Lung (tissue), 12 donors: ENCODE data around the gene SEMA6B. TPM values are rescaled to one million over a fixed set of nuclear protein-coding genes. Genes with fewer than 3 reads are reported as not detected.

Experiments used
- ATAC-seq: fragments of 200-7000 bp; cut with Tn5 transposase; one replicate; pipeline ENCODE4 v1.9.1; 2020; ENCODE audit warnings: moderate number of reproducible peaks; ENCODE audit not compliant: insufficient read depth, low FRiP score
- DNase-seq, 3 donors: peaks; one replicate each; pipeline ENCODE4 v3.0.0-alpha.2; 2013 to 2017
- H3K27ac ChIP-seq, 2 donors: one replicate each; pipeline ENCODE4 v1.5.1; 2013; ENCODE audit warnings: mild to moderate bottlenecking in 2 of 2, moderate library complexity in 2 of 2, control low read depth in 1 of 2, inconsistent platforms in 1 of 2, low read depth in 1 of 2, low read length in 1 of 2
- H3K27me3 ChIP-seq, 3 donors: one replicate each; pipeline ENCODE4 v1.5.1; 2013; ENCODE audit warnings: low read length in 2 of 3; ENCODE audit not compliant: control insufficient read depth in 3 of 3, insufficient read depth in 3 of 3
- H3K36me3 ChIP-seq, 4 donors: one replicate each; pipeline ENCODE4 v1.5.1; 2013; ENCODE audit warnings: low read length in 4 of 4, mild to moderate bottlenecking in 1 of 4, moderate library complexity in 1 of 4; ENCODE audit not compliant: control insufficient read depth in 4 of 4, insufficient read depth in 4 of 4
- H3K4me1 ChIP-seq, 5 donors: one replicate each; pipeline ENCODE4 v1.5.1; 2013; ENCODE audit warnings: low read length in 5 of 5, mild to moderate bottlenecking in 2 of 5, moderate library complexity in 1 of 5; ENCODE audit not compliant: control insufficient read depth in 5 of 5, insufficient read depth in 5 of 5
- H3K4me3 ChIP-seq: one replicate; pipeline ENCODE4 v1.5.1; 2013; ENCODE audit warnings: mild to moderate bottlenecking, control low read depth, moderate library complexity
- H3K9ac ChIP-seq, 2 donors: one replicate each; pipeline ENCODE4 v1.5.1; 2013; ENCODE audit warnings: low read length in 2 of 2, control low read depth in 1 of 2; ENCODE audit not compliant: insufficient read depth in 1 of 2
- H3K9me3 ChIP-seq, 4 donors: one replicate each; pipeline ENCODE4 v1.5.1; 2013; ENCODE audit warnings: low read length in 3 of 4, mild to moderate bottlenecking in 1 of 4, moderate library complexity in 1 of 4; ENCODE audit not compliant: control insufficient read depth in 4 of 4, insufficient read depth in 3 of 4
- WGBS, 2 donors: extraction: QIAGEN DNeasy Blood & Tissue Kit; methylation state at CpG; one replicate each; pipeline ENCODE4 v1.1.7; 2013; 5-methylcytosine and 5-hydroxymethylcytosine counted together
- polyA plus RNA-seq, 2 donors: library from polyadenylated mRNA; stranded (reverse); fragments of 200-250 nt; gene quantifications; one replicate each; pipeline ENCODE4 v1.2.1, GENCODE V29; 2013
- total RNA-seq, 2 donors: library from RNA; depleted of rRNA in 1 of 2; stranded (reverse); fragments of >200 nt in 1 of 2; gene quantifications; one replicate each; pipeline ENCODE4 v1.2.1, GENCODE V29; 2014 to 2021
- TF ChIP-seq, protein P1 (sequence below): IDR thresholded peaks from 2 replicates; pipeline ENCODE4 v1.5.1; 2012; ENCODE audit warnings: mild to moderate bottlenecking; ENCODE audit errors: control extremely low read depth, extremely low read depth
- donor health status: control.
- donor health status: control.
- donor health status: Bipolar disorder and iron deficiency.
- donor health status: healthy.
- donor health status: DM: yes; HTN: yes; CAD: no.

SEMA6B gene
- total and polyA plus RNA-seq, 4 donors, result 3.2 to 38.5 (median 20.1) TPM

DNA sequence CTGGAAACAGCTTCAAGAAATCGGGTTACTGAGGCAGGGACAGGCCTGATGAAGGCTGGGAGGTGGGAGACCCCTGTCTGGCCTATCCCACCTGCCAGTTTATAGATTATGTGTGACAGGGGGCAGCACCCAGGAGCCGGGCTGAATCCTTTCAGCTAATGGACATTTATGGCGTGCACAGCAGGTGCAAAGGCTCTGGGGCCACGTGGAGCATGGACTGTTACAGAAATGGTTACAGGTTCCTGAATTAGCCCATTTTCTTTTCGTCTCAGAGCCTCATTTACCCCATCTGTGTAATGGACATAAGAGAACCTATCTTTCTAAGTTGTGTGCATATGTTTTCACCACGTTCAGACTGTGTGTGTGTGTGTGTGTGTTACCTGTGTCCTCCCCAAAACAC, 45.4 kb upstream of the SEMA6B start:
- peaks cover 0 to 1% (median 0%) of the 10 kb centered on the region in 5 donors for H3K4me1 ChIP-seq
- H3K9ac ChIP-seq, result no peak overlapping the region
- WGBS, 2 donors, result 70 to 84% methylated on average over 6 of the region's 6 CpGs
- TF ChIP-seq, protein P1, sequence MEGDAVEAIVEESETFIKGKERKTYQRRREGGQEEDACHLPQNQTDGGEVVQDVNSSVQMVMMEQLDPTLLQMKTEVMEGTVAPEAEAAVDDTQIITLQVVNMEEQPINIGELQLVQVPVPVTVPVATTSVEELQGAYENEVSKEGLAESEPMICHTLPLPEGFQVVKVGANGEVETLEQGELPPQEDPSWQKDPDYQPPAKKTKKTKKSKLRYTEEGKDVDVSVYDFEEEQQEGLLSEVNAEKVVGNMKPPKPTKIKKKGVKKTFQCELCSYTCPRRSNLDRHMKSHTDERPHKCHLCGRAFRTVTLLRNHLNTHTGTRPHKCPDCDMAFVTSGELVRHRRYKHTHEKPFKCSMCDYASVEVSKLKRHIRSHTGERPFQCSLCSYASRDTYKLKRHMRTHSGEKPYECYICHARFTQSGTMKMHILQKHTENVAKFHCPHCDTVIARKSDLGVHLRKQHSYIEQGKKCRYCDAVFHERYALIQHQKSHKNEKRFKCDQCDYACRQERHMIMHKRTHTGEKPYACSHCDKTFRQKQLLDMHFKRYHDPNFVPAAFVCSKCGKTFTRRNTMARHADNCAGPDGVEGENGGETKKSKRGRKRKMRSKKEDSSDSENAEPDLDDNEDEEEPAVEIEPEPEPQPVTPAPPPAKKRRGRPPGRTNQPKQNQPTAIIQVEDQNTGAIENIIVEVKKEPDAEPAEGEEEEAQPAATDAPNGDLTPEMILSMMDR, result no peak
- no peak for ATAC-seq
- no peaks in the 10 kb centered on the region for H3K36me3 ChIP-seq
- DNase-seq, result no peak
- peaks cover 3 to 6% (median 4%) of the 10 kb centered on the region in 3 donors for H3K27me3 ChIP-seq
- no peak overlapping the region for H3K4me3 ChIP-seq
- H3K27ac ChIP-seq, result no peak overlapping the region
- H3K9me3 ChIP-seq, result peaks cover 0 to 2% (median 0%) of the 10 kb centered on the region in 4 donors

DNA sequence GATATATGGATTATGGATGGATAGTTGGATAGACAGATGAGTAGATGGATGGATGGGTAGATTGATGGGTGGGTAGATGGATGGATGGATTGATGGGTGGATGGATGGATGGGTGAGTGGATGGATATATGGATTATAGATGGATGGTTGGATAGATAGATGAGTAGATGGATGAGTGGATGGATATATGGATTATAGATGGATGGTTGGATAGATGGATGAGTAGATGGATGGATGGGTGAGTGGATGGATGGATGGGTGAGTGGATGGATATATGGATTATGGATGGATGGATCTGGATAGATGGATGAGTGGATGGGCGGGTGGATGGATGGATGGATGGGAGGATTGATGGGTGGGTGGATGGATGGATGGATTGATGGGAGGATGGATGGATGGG, 43.4 kb upstream of the SEMA6B start:
- Histone ChIP-seq H3K9ac (no peak overlapping the region), H3K9me3 (peaks cover 0 to 2% (median 0%) of the 10 kb centered on the region in 4 donors), H3K4me3 (no peak overlapping the region), H3K27me3 (peaks cover 7 to 13% (median 9%) of the 10 kb centered on the region in 3 donors), H3K36me3 (no peaks in the 10 kb centered on the region), H3K27ac (no peak overlapping the region), H3K4me1 (peaks cover 0 to 2% (median 0%) of the 10 kb centered on the region in 5 donors)
- WGBS, 2 donors, result 92 to 95% methylated on average over 1 of the region's 1 CpG
- TF ChIP-seq, protein P1, result no peak
- ATAC-seq (no peak), DNase-seq (no peak)

DNA sequence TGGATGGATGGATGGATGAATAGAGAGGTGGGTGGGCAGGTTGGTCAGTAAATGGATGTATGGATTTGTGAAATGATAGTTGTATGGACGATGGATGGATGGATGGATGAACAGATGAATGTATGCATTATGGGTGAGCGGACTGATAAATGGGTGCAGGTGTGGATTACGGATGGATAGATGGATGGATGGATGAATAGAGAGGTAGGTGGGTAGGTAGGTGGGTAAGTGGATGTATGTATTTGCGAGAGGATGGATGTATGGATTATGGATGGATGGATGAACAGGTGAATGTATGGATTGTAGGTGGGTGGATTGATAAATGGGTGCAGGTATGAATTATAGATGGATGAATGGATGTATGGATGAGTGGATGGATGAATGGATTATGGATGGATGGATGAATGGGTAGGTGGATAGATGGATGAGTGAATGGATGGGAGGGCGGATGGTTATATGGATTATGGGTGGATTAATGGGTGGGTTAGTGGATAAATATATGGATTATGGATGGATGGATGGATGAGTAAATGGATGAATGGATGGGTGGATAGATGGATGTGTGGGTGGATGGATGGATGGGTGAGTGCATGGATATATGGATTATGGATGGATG, 42.8 kb upstream of the SEMA6B start:
- H3K27ac ChIP-seq, result no peak overlapping the region
- no peak for ATAC-seq
- TF ChIP-seq, protein P1, result no peak
- H3K36me3 ChIP-seq, result no peaks in the 10 kb centered on the region
- H3K9ac ChIP-seq, result no peak overlapping the region
- 89 to 92% methylated on average over 5 of the region's 5 CpGs for WGBS, 2 donors
- no peak overlapping the region for H3K4me3 ChIP-seq
- H3K9me3 ChIP-seq, result peaks cover 0 to 2% (median 0%) of the 10 kb centered on the region in 4 donors
- H3K4me1 ChIP-seq, result peaks cover 0 to 4% (median 0%) of the 10 kb centered on the region in 5 donors
- no peak for DNase-seq
- peaks cover 10 to 13% (median 12%) of the 10 kb centered on the region in 3 donors for H3K27me3 ChIP-seq
